ENCODE results near the gene ANKRD6.
"Not testable (repeated sequence)": the region's sequence is repeated elsewhere in the genome, so short reads cannot be mapped to it uniquely, and the experiment has no call there.

Gene ANKRD6

DNA sequence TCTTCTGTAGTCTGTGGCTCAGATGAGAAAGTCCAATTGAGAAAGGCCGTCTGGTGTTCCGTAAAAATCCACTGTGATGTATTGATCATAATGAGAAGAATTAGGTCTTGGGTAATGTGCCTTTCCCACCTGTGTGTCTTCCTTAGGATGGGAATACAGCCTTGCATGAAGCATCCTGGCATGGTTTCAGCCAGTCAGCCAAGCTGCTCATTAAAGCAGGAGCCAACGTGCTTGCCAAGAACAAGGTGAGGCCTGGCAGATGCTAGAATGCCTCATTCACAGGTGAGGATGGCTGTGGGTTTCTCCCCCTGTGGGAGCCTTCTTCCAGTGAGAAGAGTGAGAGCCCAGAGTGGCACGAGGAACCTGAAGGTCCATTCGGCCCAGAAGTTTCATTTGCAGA lies 172.9 kb downstream of the ANKRD6 start:
- DNase-seq, result no peak

DNA sequence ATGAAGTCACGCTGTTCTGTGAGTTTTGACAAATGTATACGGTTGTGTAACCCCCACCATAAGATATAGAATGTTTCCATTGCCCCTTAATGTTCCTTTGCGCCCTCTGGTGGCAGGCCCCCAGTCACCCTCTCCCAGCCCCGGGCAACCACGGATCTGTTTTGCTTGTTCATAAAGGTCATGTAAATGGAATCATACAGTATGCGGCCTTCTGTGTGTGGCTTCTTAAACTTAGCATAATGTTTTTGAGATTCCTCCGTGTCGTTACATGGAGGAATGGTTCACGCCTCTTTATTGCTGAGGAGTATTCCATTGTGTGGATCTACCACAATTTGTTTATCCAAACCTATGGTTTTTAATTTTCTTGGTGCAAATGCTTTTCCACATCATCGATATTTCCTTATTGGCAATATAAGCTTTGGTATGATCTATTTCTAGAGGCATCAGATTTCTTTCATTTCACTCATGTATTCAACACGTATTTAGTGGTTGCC lies 177.2 kb downstream of the ANKRD6 start:
- DNase-seq, result peak; percentile 43

DNA sequence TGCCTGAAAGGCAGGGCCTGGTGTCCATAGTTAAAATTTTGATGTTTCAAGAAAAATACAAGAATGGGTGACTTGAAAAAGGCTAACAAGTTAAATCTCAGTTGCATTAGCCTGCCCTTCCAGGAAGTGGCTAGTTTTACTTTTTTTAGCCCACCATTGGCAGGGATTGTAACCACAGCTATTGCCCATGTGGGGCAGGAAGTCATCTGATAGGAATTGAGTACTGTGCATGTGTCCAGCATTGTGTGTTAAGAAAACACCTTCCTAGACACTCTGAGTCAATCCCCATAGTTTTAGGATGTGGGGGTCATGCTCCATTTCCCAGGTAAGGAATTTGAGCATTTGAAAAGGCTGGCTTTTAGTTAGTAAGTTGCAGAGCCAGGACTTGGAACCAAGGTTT lies 178.7 kb downstream of the ANKRD6 start:
- DNase-seq, result peak; percentile 36

DNA sequence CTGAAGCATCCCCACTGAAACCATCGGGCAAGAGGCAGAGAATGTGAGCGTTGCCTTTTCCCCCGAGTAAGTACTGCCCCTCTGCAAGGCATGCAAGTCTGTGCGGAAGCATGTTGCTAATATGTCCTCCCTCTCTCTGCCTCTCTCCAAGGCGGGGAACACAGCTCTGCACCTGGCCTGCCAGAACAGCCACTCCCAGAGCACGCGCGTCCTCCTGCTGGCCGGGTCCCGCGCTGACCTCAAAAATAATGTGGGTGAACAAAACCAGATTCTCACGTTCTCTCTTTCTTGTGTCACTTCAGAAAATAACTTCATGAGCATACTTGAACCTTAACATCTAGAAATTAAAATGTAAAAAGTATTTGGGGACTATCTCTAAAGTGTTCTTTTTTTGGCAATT lies 179.2 kb downstream of the ANKRD6 start:
- DNase-seq, result no peak

DNA sequence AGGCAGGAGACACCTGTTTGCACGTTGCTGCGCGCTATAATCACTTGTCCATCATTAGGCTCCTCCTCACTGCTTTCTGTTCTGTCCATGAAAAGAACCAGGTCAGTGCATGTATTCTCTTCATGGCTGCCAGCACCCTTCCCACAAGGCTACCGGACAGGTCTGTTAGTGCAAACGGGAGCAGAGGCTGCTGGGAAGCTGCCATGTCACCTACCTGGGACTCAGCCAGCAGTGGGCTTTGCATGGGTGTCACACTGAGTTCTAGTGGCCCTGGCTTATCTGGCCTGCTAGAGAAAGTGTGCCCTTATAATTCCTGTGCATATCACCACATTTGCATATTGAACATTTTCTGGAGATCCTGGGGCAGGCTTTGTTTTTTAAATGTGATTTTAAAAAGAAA lies 180.8 kb downstream of the ANKRD6 start:
- DNase-seq, result no peak

DNA sequence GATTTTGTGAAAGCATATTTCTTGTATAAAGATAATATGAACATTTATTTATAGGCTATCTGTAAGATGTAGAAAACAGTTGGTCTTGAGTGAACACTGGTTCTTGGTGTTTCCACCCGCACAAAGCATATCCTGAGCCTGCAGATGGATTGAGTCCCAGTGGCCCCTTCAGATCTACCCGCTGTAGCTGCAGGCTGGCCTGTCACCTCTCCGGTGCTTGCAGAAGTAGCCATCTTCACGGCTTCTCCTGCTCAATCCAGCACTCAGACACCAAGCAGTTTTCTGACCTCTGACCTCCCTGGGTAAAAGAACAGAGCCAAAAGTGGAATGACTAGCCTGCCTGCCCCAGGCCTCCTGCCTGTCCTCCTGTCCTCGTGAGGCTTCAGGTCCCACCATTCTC lies 182.9 kb downstream of the ANKRD6 start:
- DNase-seq, result no peak

DNA sequence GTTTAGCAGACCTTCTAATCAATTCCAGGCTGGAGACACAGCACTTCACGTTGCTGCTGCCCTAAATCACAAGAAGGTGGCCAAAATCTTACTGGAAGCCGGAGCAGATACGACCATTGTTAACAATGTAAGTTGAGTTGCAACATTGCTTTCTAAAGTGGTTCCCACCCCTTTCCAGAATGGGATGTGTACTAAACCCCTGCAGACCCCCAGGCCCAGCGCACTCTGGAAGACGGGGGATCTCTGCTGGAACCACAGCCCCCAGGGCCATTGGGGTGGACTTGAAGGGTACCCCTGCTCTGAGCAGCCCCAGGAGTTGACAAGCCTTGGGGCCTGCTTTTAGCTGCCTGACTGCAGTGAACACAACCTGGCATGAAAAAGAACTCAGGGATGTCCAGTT lies 183.6 kb downstream of the ANKRD6 start:
- DNase-seq, result no peak

DNA sequence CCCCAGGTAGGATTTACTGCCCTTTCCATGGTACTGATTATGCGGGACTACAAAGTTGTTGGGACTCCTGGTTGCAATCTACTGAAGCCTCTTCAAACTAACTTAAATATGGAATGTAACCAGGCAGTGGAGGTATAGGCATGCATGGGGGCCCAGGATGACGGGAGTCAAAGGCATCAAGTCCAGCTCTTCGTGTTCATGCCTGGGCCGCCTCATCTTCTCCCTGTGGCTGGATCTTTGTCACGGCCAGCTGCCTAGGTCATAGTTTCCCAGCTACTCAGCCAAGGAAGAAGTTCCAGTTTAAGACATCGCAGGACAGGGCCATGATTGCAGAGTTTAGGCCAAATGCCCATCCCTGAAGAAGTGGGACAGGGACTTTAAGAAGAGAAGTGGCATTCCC lies 185.1 kb downstream of the ANKRD6 start:
- DNase-seq, result no peak

DNA sequence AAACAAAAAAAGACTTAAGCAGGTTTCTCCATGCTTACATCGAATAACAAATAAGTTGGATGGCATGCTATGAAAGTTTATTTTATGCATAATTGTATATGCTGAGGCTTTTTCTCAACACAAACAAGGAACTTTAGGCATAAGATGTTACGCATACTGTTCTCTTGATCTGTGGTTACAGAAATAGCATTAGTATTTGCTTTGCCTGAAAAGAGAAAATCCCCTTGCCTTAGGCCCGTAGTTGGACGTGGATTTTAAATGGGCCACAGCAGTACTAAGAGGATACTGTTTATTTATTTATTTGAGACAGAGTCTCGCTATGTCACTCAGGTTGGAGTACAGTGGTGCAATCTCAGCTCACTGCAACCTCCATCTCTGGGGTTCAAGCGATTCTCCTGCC lies 186.6 kb downstream of the ANKRD6 start:
- no peak for DNase-seq

DNA sequence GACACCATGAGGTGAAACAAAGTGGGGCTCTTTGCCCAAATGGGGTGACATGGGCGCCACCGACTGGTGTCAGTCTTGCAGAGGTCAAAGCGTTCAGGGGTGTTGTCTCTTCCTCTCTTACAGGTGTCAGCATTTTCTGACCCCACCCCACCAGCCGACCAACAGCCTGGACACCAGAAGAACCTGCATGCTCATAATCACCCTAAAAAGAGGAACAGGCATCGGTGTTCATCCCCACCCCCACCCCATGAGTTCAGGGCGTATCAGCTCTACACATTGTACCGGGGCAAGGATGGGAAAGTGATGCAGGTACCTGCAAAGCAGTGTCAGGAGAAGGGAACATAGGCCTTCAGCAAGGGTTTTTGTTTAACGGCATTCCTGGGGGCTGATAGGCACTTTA lies 190.8 kb downstream of the ANKRD6 start:
- DNase-seq, result no peak

DNA sequence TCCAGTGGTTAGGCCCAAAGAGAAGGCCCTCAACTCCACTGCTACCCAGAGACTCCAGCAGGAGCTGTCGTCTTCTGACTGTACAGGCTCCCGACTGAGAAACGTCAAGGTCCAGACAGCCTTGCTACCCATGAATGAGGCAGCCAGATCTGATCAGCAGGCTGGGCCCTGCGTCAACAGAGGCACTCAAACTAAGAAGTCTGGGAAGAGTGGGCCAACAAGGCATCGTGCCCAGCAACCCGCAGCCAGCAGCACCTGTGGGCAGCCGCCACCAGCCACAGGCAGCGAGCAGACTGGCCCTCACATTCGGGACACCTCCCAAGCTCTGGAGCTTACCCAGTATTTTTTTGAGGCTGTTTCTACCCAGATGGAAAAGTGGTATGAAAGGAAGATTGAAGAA lies 197.5 kb downstream of the ANKRD6 start:
- DNase-seq, result no peak

DNA sequence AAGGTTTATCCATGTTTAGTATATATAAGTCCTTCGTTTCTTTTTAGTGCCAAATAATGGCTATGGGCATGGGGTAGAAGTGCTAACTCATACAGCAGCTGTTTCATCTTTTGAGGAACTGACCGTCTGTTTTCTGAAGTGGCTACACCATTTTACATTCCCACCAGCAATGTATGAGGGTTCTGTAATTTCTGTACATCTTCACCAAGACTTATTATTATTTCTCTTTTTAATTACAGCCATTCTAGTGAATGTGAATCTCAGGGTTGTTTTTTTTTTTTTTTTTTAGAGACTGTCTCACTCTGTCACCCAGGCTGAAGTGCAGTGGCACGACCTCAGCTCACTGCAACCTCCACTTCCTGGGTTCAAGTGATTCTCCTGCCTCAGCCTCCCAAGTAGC lies 203.5 kb downstream of the ANKRD6 start:
- not testable (repeated sequence) for DNase-seq

DNA sequence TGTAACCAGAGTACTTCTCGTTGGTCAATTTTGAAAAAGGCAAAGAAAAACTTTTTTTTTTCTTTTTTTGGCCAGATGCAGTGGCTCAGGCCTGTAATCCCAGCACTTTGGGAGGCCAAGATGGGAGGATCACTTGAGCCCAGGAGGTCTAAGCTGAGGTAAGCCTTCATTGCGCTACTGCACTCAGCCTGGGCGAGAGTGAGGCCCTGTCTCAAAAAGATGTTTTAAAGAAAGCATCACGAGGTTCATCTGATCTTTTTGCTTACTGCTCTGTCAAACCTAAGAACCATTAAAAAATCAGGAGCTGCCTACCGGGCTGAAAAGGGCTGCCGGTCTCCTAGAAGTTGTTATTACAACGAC lies 205.0 kb downstream of the ANKRD6 start:
- DNase-seq, result no peak

DNA sequence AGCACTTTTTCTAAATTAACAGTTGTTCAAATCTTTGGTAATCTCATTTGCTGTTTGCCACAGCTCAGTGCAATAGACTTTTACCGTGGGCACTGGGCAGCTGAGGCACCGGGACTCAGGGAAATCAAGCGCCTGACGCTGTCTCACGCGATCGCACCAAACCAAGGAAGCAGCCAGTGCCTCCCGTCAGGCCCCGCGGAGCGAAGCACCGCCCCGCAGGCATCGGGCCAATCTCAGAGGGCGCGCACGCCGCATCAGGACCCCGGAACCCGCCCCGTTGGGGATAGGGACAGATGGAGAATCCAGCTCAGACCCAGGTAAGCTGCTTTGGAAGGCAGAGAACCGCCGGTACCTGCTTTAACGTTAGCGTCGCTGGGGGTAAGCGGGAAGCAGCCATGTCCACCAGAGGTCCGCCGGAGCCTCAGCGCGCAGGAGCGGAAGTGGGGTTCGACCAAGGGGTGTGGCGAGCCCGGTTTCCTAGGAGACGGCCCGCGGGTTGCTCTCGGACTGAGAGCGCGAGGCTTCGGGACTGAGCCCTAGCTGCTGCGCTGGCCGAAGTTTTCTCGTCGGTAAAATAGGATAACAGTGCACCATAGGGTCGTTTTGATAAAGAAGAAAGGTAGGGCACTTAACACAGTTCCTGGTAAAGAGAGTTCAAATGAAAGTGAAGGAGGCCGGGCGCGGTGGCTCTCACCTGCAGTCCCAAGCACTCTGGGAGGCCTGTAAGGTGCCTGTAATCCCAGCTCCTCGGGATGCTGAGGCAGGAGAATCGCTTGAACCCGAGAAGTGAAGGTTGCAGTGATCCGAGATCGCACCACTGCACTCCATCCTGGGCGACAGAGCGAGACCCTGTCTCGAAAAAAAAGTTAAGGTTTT lies 205.6 kb downstream of the ANKRD6 start, which contains the start of gene LYRM2:
Gene LYRM2 (minus strand): TSS at position 428 of the 876 bp plus-strand sequence. CDS start 31 bp downstream, at position 397.
- peak; percentile 93 for DNase-seq

DNA sequence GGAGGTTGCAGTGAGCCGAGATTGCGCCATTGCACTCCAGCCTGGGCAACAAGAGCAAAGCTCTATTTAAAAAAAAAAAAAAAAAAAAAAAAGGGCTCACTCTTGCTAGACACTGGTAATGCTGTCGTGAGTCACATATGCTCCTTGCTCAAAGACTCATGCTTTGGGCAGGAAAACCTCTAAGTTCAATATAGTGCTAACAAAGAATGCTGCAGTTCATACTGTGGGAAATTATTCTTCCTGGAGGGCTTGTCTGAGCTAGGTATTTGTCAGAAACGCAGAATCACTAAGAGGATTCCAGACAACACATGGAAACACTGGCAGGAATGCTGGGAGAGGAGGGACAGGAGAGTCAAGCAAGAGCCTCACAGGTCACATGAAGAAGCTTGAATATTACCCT lies 207.9 kb downstream of the ANKRD6 start:
- peak; percentile 63 for DNase-seq

DNA sequence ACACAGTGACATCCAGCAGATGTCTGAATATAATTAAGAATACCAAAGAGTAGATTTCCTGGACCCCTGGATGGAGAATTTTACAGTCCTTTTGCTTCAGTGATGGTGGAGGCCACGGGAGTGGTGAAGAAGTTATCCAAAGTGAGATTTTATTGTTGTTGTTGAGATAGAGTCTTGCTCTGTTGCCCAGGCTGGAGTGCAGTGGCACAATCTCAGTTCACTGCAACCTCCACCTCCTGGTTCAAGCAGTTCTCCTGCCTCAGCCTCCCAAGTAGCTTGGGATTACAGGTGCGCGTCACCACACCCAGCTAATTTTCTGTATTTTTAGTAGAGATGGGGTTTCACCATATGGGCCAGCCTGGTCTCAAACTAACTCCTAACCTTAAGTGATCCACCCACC lies 208.6 kb downstream of the ANKRD6 start:
- DNase-seq, result not testable (repeated sequence)

DNA sequence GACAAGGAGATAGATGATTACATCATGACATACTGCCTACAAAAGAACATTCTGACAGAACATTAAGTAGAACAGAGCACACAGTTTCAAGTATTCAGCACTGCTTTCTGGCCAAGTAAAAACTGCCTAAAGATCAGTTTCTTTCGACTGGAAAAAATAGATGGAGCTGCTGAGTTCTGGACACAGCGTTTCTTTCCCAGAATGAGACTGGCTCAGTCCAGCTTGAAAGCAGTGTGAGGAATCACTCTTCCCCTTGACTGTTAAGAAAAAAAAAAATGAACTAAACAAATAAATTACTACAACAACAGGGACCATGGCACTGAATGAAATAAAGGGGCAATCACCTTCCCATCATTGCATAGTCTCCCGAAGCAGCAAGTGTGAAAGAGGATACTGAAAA lies 210.0 kb downstream of the ANKRD6 start:
- no peak for DNase-seq

DNA sequence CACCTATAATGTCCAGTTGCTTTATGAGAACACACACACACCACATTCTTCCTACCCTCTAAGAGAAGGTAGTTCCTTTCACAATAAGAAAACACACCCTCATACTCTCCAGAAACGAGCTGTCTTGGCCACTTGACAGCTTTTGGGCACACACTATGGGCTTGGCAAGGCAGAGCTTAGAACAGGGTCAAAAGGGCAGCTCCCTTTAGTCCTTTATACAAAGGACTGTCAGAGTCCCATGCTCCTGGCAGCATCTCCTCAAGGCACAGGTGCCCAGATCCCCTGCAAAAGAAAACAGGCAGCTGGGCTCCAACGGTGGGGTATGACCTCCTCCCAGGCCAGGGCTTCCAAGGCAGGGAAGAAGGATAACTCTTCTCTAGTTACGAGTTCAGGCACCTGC lies 210.5 kb downstream of the ANKRD6 start:
- DNase-seq, result no peak

DNA sequence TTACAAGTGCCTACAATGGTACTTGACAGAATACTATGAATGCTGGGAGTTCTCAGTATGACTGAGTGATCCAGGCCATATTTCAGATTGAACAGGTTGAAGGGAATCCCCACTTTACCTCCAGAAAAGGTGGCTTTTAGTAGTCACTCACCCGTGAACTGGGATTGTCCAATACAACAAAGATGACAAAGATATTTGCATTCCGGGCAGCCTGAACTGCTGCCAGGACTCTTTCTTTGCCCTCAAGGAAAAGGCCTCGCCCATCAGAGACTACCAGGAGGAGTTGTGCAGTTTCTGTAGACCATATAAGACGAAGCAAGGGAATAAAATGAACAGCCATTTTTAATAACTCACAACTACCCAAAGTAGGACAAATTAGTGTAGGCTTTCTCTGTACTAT lies 211.9 kb downstream of the ANKRD6 start:
- peak; percentile 18 for DNase-seq

DNA sequence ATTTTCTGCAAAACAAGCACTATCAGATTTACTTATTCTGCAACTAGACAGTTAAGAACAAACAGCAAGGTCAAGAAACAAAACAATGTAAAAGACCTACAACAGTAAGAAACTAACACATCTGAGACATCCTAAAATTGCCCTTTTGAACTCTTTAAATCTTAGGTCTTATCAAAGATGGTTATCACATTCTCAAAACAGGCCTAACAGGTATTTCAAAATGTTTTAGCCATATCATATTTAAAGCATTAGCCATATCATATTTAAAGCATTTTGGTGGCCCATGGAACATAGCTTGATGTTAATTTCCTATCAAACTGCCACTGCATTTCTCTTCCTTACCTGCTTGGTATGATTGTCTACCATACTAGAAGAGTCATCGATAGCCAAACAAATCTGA lies 216.7 kb downstream of the ANKRD6 start:
- DNase-seq, result no peak

DNA sequence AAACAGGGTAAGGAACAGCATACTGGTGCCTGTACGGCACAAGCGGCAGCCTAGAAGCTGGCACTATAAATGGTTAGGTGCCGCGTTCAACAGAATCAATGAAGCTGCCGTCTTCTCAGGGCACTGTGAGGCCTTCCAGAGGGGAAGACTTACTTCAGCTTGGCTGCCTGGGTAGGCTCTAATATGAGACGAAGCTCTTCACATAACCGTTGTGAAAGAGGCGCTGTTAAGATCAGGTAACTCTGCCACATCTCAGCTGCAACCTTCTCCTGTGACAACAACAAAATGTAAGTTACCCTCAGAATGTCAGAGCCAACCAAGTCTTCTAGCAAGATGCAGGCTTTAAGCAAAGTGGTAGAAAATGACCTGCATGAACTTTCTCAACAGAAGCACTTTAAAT lies 217.6 kb downstream of the ANKRD6 start:
- DNase-seq, result no peak

DNA sequence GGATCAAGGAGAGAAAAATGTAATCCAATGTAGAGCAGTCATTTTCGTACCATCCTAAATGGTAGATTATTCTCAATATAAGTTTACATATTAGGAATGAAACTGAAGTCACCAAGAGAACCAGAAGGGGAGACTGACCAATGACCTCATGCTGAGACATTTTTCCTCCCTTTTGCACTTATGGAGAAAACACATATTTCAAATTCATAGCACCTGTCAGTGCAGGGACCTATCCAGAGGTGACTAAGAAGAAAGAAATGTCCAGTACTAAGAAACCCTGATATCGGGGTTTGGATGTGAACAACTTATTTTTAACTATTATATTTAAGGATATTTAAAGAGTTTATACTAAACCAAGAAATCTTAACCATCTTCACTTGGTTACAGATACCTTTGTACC lies 222.2 kb downstream of the ANKRD6 start:
- peak; percentile 69 for DNase-seq

DNA sequence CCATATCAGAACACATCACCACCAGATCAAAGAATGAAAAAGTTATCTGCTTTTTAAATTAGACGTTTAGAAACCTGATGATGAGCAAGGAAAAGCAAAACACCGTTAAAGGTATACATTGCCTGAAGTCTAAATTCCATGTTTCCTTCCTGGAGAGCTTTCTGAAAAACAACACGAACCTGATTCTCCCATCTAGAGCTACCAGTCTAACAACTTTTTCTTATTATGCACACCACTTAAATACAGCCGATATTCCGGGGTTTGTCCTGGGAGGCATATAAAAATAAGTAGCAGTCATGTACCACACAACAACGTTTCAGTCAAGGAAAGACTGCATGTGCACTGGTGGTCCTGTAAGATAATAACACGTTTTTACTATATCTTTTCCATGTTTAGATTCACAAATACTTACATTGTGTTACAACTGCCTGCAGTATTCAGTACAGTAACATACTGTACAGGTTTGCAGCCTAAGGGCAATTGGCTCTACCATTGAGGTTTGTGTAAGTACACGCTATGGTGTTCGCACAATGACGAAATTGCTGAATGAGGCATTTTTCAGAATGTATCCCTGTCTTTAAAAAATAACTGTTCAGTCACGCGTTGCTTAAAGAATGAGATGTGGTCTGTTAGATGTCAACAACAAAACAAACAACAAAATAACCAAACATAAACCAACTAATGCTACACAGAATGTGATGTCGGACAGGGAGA lies 224.7 kb downstream of the ANKRD6 start:
- no peak for DNase-seq

DNA sequence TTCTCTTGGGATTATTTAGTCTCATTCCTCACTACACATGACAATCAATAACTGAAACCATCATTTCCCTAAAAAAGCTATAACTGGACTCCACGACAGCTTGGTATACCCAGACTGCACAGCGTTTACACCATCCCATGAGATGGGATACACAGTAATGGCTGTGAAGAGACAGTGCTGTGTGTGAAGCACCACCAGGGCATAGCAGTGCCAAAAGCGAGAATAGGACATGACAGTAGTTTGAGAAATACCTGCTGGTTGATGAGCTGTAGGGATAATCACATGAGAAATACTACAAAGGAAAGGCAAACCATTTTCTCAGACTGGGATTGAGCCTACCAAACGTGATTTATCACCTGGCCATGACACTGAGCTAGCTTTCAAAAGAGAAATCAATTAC lies 228.0 kb downstream of the ANKRD6 start:
- DNase-seq, result no peak

All from EL (cell line).